ENCODE data around the gene XRCC1. TPM values are rescaled to one million over a fixed set of nuclear protein-coding genes. Genes with fewer than 3 reads are reported as not detected.

Gene XRCC1
- total RNA-seq, 1 donor from 2014 or later: 20.9 TPM

- intact Hi-C loops (cut with DNase I): loop anchor here (10.0 kb wide), 1 partner anchor 85 kb away; no protein-coding TSS in a partner anchor
Measured at GRCh38 chr19:43569657-43570056, 5.7 kb downstream of the XRCC1 start.

GRCh38 chr19:43564800-43565199 lies 10.5 kb downstream of the XRCC1 start:
- H3K4me3 ChIP-seq: no peak overlapping the region
- TF ChIP-seq CTCF (IDR thresholded peaks at IDR 0.05) (no peak), POLR2AphosphoS5 (IDR thresholded peaks at IDR 0.05; ENCODE audit: insufficient read depth in 1 of 2, low read depth in 1 of 2) (no peak), POLR2A (IDR thresholded peaks at IDR 0.05) (no peak)
- peaks cover 9% of the 10 kb centered on the region for H3K4me1 ChIP-seq
- H3K27me3 ChIP-seq: no peaks in the 10 kb centered on the region
- H3K9me3 ChIP-seq: no peaks in the 10 kb centered on the region
- no peak for DNase-seq (ENCODE audit: extremely low spot score in 2 of 2)
- H3K27ac ChIP-seq: no peak overlapping the region
- intact Hi-C loops (cut with DNase I): loop anchor here (10.0 kb wide), 1 partner anchor 90 kb away; no protein-coding TSS in a partner anchor
- peaks cover 0 to 6% of the 10 kb centered on the region in 2 donors for H3K36me3 ChIP-seq

More at GRCh38 chr19:43569657-43570056, 5.7 kb downstream of the XRCC1 start:
- TF ChIP-seq CTCF (IDR thresholded peaks at IDR 0.05) (no peak), POLR2AphosphoS5 (IDR thresholded peaks at IDR 0.05; ENCODE audit: insufficient read depth in 1 of 2, low read depth in 1 of 2) (no peak), POLR2A (IDR thresholded peaks at IDR 0.05) (no peak)
- no peaks in the 10 kb centered on the region for H3K27me3 ChIP-seq
- H3K9me3 ChIP-seq: no peaks in the 10 kb centered on the region
- H3K4me1 ChIP-seq: peaks cover 6% of the 10 kb centered on the region
- H3K27ac ChIP-seq: no peak overlapping the region
- H3K4me3 ChIP-seq: no peak overlapping the region
- DNase-seq (ENCODE audit: extremely low spot score in 2 of 2): no peak
- no peaks in the 10 kb centered on the region for H3K36me3 ChIP-seq

GRCh38 chr19:43563816-43564457 lies 11.4 kb downstream of the XRCC1 start:
- intact Hi-C loops (cut with DNase I): loop anchor here (10.0 kb wide), 1 partner anchor 91 kb away; no protein-coding TSS in a partner anchor
- Histone ChIP-seq H3K27me3 (no peaks in the 10 kb centered on the region), H3K36me3 (peaks cover 0 to 6% of the 10 kb centered on the region in 2 donors), H3K4me3 (no peak overlapping the region), H3K4me1 (peaks cover 9% of the 10 kb centered on the region), H3K27ac (no peak overlapping the region), H3K9me3 (no peaks in the 10 kb centered on the region)
- TF ChIP-seq POLR2A (IDR thresholded peaks at IDR 0.05) (no peak), POLR2AphosphoS5 (IDR thresholded peaks at IDR 0.05; ENCODE audit: insufficient read depth in 1 of 2, low read depth in 1 of 2) (no peak), CTCF (IDR thresholded peaks at IDR 0.05) (no peak)
- no peak for DNase-seq (ENCODE audit: extremely low spot score in 2 of 2)

GRCh38 chr19:43562698-43563241 lies 12.6 kb downstream of the XRCC1 start:
- Histone ChIP-seq H3K9me3 (no peaks in the 10 kb centered on the region), H3K36me3 (peaks cover 0 to 6% of the 10 kb centered on the region in 2 donors), H3K4me3 (no peak overlapping the region), H3K4me1 (peaks cover 9% of the 10 kb centered on the region), H3K27me3 (no peaks in the 10 kb centered on the region), H3K27ac (peak overlapping the region; percentile 32)
- TF ChIP-seq POLR2A (IDR thresholded peaks at IDR 0.05) (no peak), CTCF (IDR thresholded peaks at IDR 0.05) (no peak), POLR2AphosphoS5 (IDR thresholded peaks at IDR 0.05; ENCODE audit: insufficient read depth in 1 of 2, low read depth in 1 of 2) (peak in 1 of 2 donors; percentile 64)
- DNase-seq (ENCODE audit: extremely low spot score in 2 of 2): no peak
- intact Hi-C loops (cut with DNase I): loop anchor here (10.0 kb wide), 1 partner anchor 92 kb away; no protein-coding TSS in a partner anchor
